ENCODE measurements around the gene CXCL8. TPM values are rescaled to one million over a fixed set of nuclear protein-coding genes. Genes with fewer than 3 reads are reported as not detected.

The CXCL8 gene
- total and polyA plus RNA-seq, 9 of the 15 experiments (the other 6 are each of a cell fraction or from before 2014, with no cell fraction given), result 1.6 to 7.7 (median 3.3) TPM

GRCh38 chr4:73707269-73707875 lies 33.0 kb upstream of the CXCL8 start:
- 13% methylated on average over 4 of the region's 4 CpGs for WGBS (ENCODE audit: insufficient coverage, low coverage, missing lambda C conversion rate)
- Histone ChIP-seq H3K9me1 (ENCODE audit: control insufficient read depth, insufficient read depth, low read length) (no peaks in the 10 kb centered on the region), H3K79me2 (ENCODE audit: control insufficient read depth, insufficient read depth, low read length) (no peaks in the 10 kb centered on the region), H3K9me3 (replicated peaks; ENCODE audit: control insufficient read depth, insufficient read depth, low read depth, low read length) (no peaks in the 10 kb centered on the region), H2AFZ (ENCODE audit: low read depth, low read length) (peak overlapping the region; percentile 33; the same call in 1 of the 2 replicates), H3K4me1 (replicated peaks in 1 of 2; ENCODE audit: control insufficient read depth in 2 of 2, insufficient read depth in 2 of 2, low read length in 2 of 2) (peaks cover 0 to 86% of the 10 kb centered on the region in 2 experiments; a peak in 4 of 5 replicates), H3K4me2 (ENCODE audit: insufficient read depth, low read length) (no peak overlapping the region; the same call in 1 of the 2 replicates), H3K27ac (ENCODE audit: extremely low read depth, low read depth, low read length) (peak overlapping the region; percentile 74), H3K36me3 (ENCODE audit: control insufficient read depth, insufficient read depth, low read length) (no peaks in the 10 kb centered on the region), H3K27me3 (ENCODE audit: control insufficient read depth in 2 of 2, insufficient read depth in 2 of 2, low read length in 2 of 2) (no peaks in the 10 kb centered on the region), H3K4me3 (no peak overlapping the region), H3K9ac (ENCODE audit: insufficient read depth in 1 of 2, low read depth in 2 of 2, low read length in 2 of 2) (no peak overlapping the region), H4K20me1 (replicated peaks; ENCODE audit: control insufficient read depth, insufficient read depth, low read length) (no peaks in the 10 kb centered on the region)
- peak; percentile 10 for TF ChIP-seq DACH1 (IDR thresholded peaks at IDR 0.05; ENCODE audit: partially characterized antibody)
- TF ChIP-seq HES1 (IDR thresholded peaks at IDR 0.05; ENCODE audit: low read depth), result no peak
- TF ChIP-seq PKNOX1 (IDR thresholded peaks at IDR 0.05), result 0 out of 2 replicates have a peak, but pooled peaks have one; percentile 39
- TF ChIP-seq ZBTB17 (CRISPR knock-in tag; IDR thresholded peaks at IDR 0.05), result no peak
- TF ChIP-seq BACH1 (tag; IDR thresholded peaks at IDR 0.05), result 0 out of 2 replicates have a peak, but pooled peaks have one; percentile 6
- no peak for TF ChIP-seq HBP1 (CRISPR knock-in tag; IDR thresholded peaks at IDR 0.05)
- TF ChIP-seq, protein P1, sequence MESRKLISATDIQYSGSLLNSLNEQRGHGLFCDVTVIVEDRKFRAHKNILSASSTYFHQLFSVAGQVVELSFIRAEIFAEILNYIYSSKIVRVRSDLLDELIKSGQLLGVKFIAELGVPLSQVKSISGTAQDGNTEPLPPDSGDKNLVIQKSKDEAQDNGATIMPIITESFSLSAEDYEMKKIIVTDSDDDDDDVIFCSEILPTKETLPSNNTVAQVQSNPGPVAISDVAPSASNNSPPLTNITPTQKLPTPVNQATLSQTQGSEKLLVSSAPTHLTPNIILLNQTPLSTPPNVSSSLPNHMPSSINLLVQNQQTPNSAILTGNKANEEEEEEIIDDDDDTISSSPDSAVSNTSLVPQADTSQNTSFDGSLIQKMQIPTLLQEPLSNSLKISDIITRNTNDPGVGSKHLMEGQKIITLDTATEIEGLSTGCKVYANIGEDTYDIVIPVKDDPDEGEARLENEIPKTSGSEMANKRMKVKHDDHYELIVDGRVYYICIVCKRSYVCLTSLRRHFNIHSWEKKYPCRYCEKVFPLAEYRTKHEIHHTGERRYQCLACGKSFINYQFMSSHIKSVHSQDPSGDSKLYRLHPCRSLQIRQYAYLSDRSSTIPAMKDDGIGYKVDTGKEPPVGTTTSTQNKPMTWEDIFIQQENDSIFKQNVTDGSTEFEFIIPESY (CRISPR knock-in tag; IDR thresholded peaks at IDR 0.05), result peak; percentile 34; the same call in 1 of the 2 replicates
- TF ChIP-seq RBFOX2 (IDR thresholded peaks at IDR 0.05; ENCODE audit: low read depth, low read length), result 0 out of 2 replicates have a peak, but pooled peaks have one; percentile 8
- peak; percentile 16; the same call in 1 of the 2 replicates for TF ChIP-seq MECOM (CRISPR knock-in tag; IDR thresholded peaks at IDR 0.05)
- TF ChIP-seq ZKSCAN1 (IDR thresholded peaks at IDR 0.05; ENCODE audit: low read depth, low read length), result peak; percentile 95
- TF ChIP-seq, protein P2, sequence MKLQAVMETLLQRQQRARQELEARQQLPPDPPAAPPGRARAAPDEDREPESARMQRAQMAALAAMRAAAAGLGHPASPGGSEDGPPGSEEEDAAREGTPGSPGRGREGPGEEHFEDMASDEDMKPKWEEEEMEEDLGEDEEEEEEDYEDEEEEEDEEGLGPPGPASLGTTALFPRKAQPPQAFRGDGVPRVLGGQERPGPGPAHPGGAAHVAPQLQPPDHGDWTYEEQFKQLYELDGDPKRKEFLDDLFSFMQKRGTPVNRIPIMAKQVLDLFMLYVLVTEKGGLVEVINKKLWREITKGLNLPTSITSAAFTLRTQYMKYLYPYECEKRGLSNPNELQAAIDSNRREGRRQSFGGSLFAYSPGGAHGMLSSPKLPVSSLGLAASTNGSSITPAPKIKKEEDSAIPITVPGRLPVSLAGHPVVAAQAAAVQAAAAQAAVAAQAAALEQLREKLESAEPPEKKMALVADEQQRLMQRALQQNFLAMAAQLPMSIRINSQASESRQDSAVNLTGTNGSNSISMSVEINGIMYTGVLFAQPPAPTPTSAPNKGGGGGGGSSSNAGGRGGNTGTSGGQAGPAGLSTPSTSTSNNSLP (IDR thresholded peaks at IDR 0.05; ENCODE audit: borderline replicate concordance, low read depth, low read length), result peak; percentile 10; the same call in 1 of the 2 replicates
- intact Hi-C loops (cut with micrococcal nuclease), result loop anchor here (5.0 kb wide), 1 partner anchor 390 kb away; the partner anchor contains the start of gene CXCL2
- ChIA-PET CTCF (ENCODE audit: low intra/inter-chr PET ratio) (no interaction called here), POLR2A (interaction anchor here (0.6 kb wide), 1 partner anchor 9 kb away, joined by 3 read pairs; no protein-coding TSS in a partner anchor)
- BruUV-seq (replicated peaks), result no TSS peak
- ATAC-seq (peak; percentile 5; the same call in 1 of the 3 replicates), FAIRE-seq (no peak), DNase-seq (ENCODE audit: extremely low read depth in 1 of 4, low spot score in 3 of 4) (no peak)
- in situ Hi-C loops (cut with MboI), result loop anchor here (25.0 kb wide), 1 partner anchor 955 kb away; no protein-coding TSS in a partner anchor
